Measurements from ENCODE around the gene UGCG. TPM values are rescaled to one million over a fixed set of nuclear protein-coding genes. Genes with fewer than 3 reads are reported as not detected.

UGCG gene
- total RNA-seq, 1 experiment from 2014 or later = 88.7 TPM

GRCh38 chr9:111983484-111983908, 86.9 kb downstream of the UGCG start:
- H3K79me2 ChIP-seq (ENCODE audit: low read depth) = no peaks in the 10 kb centered on the region
- ChIA-PET POLR2A (ENCODE audit: unreplicated experiment) (interaction anchor here (0.6 kb wide), 1 partner anchor 78 kb away, joined by 3 read pairs; no protein-coding TSS in a partner anchor), CTCF (no interaction called here)
- no peak overlapping the region for H2AFZ ChIP-seq
- H3F3A ChIP-seq (ENCODE audit: insufficient read depth, low read depth) = no peaks in the 10 kb centered on the region
- H3K27ac ChIP-seq = no peak overlapping the region
- no peaks in the 10 kb centered on the region for H4K20me1 ChIP-seq (ENCODE audit: insufficient read depth)
- H3K9me2 ChIP-seq (ENCODE audit: insufficient read depth) = no peaks in the 10 kb centered on the region
- H3K4me2 ChIP-seq = no peak overlapping the region
- H3K4me3 ChIP-seq = no peak overlapping the region
- intact Hi-C loops (cut with micrococcal nuclease; ENCODE audit: unreplicated experiment) = no loop called here
- BruUV-seq (replicated peaks) = no TSS peak
- TF ChIP-seq, protein P1, sequence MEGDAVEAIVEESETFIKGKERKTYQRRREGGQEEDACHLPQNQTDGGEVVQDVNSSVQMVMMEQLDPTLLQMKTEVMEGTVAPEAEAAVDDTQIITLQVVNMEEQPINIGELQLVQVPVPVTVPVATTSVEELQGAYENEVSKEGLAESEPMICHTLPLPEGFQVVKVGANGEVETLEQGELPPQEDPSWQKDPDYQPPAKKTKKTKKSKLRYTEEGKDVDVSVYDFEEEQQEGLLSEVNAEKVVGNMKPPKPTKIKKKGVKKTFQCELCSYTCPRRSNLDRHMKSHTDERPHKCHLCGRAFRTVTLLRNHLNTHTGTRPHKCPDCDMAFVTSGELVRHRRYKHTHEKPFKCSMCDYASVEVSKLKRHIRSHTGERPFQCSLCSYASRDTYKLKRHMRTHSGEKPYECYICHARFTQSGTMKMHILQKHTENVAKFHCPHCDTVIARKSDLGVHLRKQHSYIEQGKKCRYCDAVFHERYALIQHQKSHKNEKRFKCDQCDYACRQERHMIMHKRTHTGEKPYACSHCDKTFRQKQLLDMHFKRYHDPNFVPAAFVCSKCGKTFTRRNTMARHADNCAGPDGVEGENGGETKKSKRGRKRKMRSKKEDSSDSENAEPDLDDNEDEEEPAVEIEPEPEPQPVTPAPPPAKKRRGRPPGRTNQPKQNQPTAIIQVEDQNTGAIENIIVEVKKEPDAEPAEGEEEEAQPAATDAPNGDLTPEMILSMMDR (conservative IDR thresholded peaks at IDR 0.05) = no peak
- TF ChIP-seq EZH2 (IDR thresholded peaks at IDR 0.05; ENCODE audit: low read depth) = no peak
- no peaks in the 10 kb centered on the region for H3K27me3 ChIP-seq (ENCODE audit: insufficient read depth, low read depth)
- no peaks in the 10 kb centered on the region for H3K4me1 ChIP-seq (replicated peaks; ENCODE audit: insufficient read depth)
- no peak for DNase-seq
- H3K36me3 ChIP-seq (ENCODE audit: low read depth) = no peaks in the 10 kb centered on the region
- H3K9me3 ChIP-seq (ENCODE audit: insufficient read depth, low read depth) = no peaks in the 10 kb centered on the region

DNA sequence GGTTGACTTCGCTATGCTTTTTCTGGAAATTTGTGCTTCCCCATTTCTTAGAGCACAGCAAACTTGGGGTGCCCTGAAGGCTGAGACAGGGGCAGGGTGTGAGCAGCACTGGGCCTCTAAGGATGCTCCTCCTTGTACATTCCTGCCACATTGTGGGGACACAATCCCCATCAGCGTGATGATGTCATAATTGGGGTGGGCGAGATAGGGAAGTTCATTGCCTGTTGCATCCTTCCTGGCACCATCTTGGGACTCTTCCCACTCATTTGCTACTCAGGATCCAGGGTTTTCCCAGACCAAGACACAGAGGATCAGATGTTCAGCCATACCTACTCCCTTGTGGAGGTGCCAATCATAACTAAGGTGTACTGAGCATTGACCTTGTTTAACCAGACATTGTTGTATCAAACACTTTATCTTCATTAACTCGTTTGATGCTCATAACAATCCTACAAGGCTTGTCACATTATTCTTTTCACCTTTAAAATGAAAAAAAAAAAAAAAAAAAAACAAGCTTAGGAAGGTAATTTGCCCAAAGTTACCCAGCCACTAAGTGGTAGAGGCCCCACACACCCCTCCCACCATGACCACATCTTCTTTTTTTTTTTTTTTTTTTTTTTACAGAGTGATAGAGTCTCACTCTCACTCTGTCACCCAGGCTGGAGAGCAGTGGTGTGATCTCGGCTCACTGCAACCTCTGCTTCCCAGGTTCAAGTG, 87.6 kb downstream of the UGCG start:
- no peak overlapping the region for H3K4me3 ChIP-seq
- TF ChIP-seq EZH2 (IDR thresholded peaks at IDR 0.05; ENCODE audit: low read depth) = no peak
- TF ChIP-seq, protein P1 (conservative IDR thresholded peaks at IDR 0.05) = no peak
- no peak overlapping the region for H2AFZ ChIP-seq
- no peaks in the 10 kb centered on the region for H3K4me1 ChIP-seq (replicated peaks; ENCODE audit: insufficient read depth)
- no peak for DNase-seq
- H3K9me3 ChIP-seq (ENCODE audit: insufficient read depth, low read depth) = no peaks in the 10 kb centered on the region
- no peaks in the 10 kb centered on the region for H3K36me3 ChIP-seq (ENCODE audit: low read depth)
- ChIA-PET CTCF (interaction anchor here (0.7 kb wide), 1 partner anchor 15 kb away, joined by 4 read pairs; no protein-coding TSS in a partner anchor), POLR2A (ENCODE audit: unreplicated experiment) (no interaction called here)
- intact Hi-C loops (cut with micrococcal nuclease; ENCODE audit: unreplicated experiment) = no loop called here
- no peak overlapping the region for H3K27ac ChIP-seq
- H3K79me2 ChIP-seq (ENCODE audit: low read depth) = no peaks in the 10 kb centered on the region
- H3K4me2 ChIP-seq = no peak overlapping the region
- no peaks in the 10 kb centered on the region for H3K9me2 ChIP-seq (ENCODE audit: insufficient read depth)
- H3K27me3 ChIP-seq (ENCODE audit: insufficient read depth, low read depth) = no peaks in the 10 kb centered on the region
- H4K20me1 ChIP-seq (ENCODE audit: insufficient read depth) = no peaks in the 10 kb centered on the region
- no TSS peak for BruUV-seq (replicated peaks)
- H3F3A ChIP-seq (ENCODE audit: insufficient read depth, low read depth) = no peaks in the 10 kb centered on the region

Small RNA genes lying within 50 kb of the gene (microRNA-seq; reads per million reads assigned to microRNA genes)
- not detected for gene MIR4668 (ENCODE audit: borderline number of aligned reads, borderline replicate concordance)

Other genes starting within 250 kb of the UGCG start
- gene GNG10, start 235.2 kb upstream of the UGCG start, total RNA-seq (2021) = 70.8 and 76.9 TPM in 2 replicates
- gene SHOC1, start 101.9 kb upstream of the UGCG start, total RNA-seq (2021) = 0.20 TPM in 1 of 2 replicates, not detected in the other

Measured in PC-9 (cell line).